Endothelial cell (in vitro differentiated cells): ENCODE measurements around the gene LST1. TPM values are rescaled to one million over a fixed set of nuclear protein-coding genes. Genes with fewer than 3 reads are reported as not detected.

ENCODE experiments used
- DNase-seq: peaks from one replicate; pipeline ENCODE4 v3.0.0; 2021; ENCODE audit warnings: low spot score
- H3K27ac Mint-ChIP-seq: one replicate; pipeline ENCODE4 v1.8.0; 2021; ENCODE audit warnings: mixed read lengths, inconsistent platforms; ENCODE audit not compliant: unreplicated experiment
- H3K27me3 Mint-ChIP-seq: one replicate; pipeline ENCODE4 v1.8.0; 2021; ENCODE audit warnings: mild to moderate bottlenecking, moderate library complexity, mixed read lengths, inconsistent platforms; ENCODE audit not compliant: unreplicated experiment
- H3K36me3 Mint-ChIP-seq: one replicate; pipeline ENCODE4 v1.8.0; 2021; ENCODE audit warnings: mild to moderate bottlenecking, low read depth, mixed read lengths, inconsistent platforms; ENCODE audit not compliant: unreplicated experiment
- H3K4me1 Mint-ChIP-seq: one replicate; pipeline ENCODE4 v1.8.0; 2021; ENCODE audit warnings: mild to moderate bottlenecking, mixed read lengths, inconsistent platforms; ENCODE audit not compliant: unreplicated experiment
- H3K4me3 Mint-ChIP-seq: one replicate; pipeline ENCODE4 v1.8.0; 2021; ENCODE audit warnings: mild to moderate bottlenecking, mixed read lengths, inconsistent platforms; ENCODE audit not compliant: unreplicated experiment
- H3K9me3 Mint-ChIP-seq: one replicate; pipeline ENCODE4 v1.8.0; 2021; ENCODE audit warnings: mixed read lengths, inconsistent platforms; ENCODE audit not compliant: unreplicated experiment
- CTCF ChIP-seq: fragments of 200-600 bp; sonication (generic); IDR thresholded peaks from one replicate; pipeline ENCODE4 v1.5.0; 2021; ENCODE audit warnings: antibody characterized with exemption; ENCODE audit not compliant: unreplicated experiment
- total RNA-seq: library from RNA; stranded (reverse); fragmentation: NEBNext Ultra II Directional; extraction: Animal tissue kit (Norgen Biotek cat#: 25700); gene quantifications from one replicate; pipeline ENCODE4 v1.2.1, GENCODE V29; 2021; ENCODE audit not compliant: unreplicated experiment

Gene LST1
- total RNA-seq, 1 donor from 2014 or later: 1.7 TPM

GRCh38 chr6:31622684-31623091, 36.6 kb downstream of the LST1 start:
- Mint-ChIP-seq H3K4me3 (peak overlapping the region; percentile 96), H3K9me3 (no peaks in the 10 kb centered on the region), H3K27me3 (peaks cover 8% of the 10 kb centered on the region), H3K27ac (peak overlapping the region; percentile 43), H3K4me1 (peaks cover 20% of the 10 kb centered on the region), H3K36me3 (peaks cover 38% of the 10 kb centered on the region)
- no peak for TF ChIP-seq CTCF
- no peak for DNase-seq

- peaks cover 39% of the 10 kb centered on the region for H3K36me3 Mint-ChIP-seq
- H3K27ac Mint-ChIP-seq: no peak overlapping the region
- DNase-seq: no peak
- no peak overlapping the region for H3K4me3 Mint-ChIP-seq
- H3K27me3 Mint-ChIP-seq: peaks cover 8% of the 10 kb centered on the region
- H3K4me1 Mint-ChIP-seq: peaks cover 20% of the 10 kb centered on the region
- TF ChIP-seq CTCF: no peak
- H3K9me3 Mint-ChIP-seq: no peaks in the 10 kb centered on the region
Measured at GRCh38 chr6:31624070-31624469, 38.0 kb downstream of the LST1 start.

GRCh38 chr6:31626952-31627351, 40.9 kb downstream of the LST1 start:
- Mint-ChIP-seq H3K27ac (no peak overlapping the region), H3K9me3 (no peaks in the 10 kb centered on the region), H3K4me3 (peak overlapping the region; percentile 72), H3K36me3 (peaks cover 48% of the 10 kb centered on the region), H3K27me3 (no peaks in the 10 kb centered on the region), H3K4me1 (peaks cover 8% of the 10 kb centered on the region)
- no peak for DNase-seq
- no peak for TF ChIP-seq CTCF

- TF ChIP-seq CTCF: no peak
- H3K27ac Mint-ChIP-seq: no peak overlapping the region
- H3K4me3 Mint-ChIP-seq: peak overlapping the region; percentile 72
- H3K27me3 Mint-ChIP-seq: no peaks in the 10 kb centered on the region
- H3K9me3 Mint-ChIP-seq: no peaks in the 10 kb centered on the region
- H3K4me1 Mint-ChIP-seq: no peaks in the 10 kb centered on the region
- DNase-seq: no peak
- peaks cover 48% of the 10 kb centered on the region for H3K36me3 Mint-ChIP-seq
Measured at GRCh38 chr6:31627690-31628287, 41.7 kb downstream of the LST1 start.

GRCh38 chr6:31629014-31629413, 42.9 kb downstream of the LST1 start:
- Mint-ChIP-seq H3K27ac (no peak overlapping the region), H3K27me3 (peaks cover 4% of the 10 kb centered on the region), H3K9me3 (no peaks in the 10 kb centered on the region), H3K36me3 (peaks cover 43% of the 10 kb centered on the region), H3K4me3 (no peak overlapping the region), H3K4me1 (no peaks in the 10 kb centered on the region)
- no peak for DNase-seq
- no peak for TF ChIP-seq CTCF
